ENCODE measurements around the gene ARHGAP30.
"Not testable (repeated sequence)": the region's sequence is repeated elsewhere in the genome, so short reads cannot be mapped to it uniquely, and the experiment has no call there.

Gene ARHGAP30

GRCh38 chr1:161065681-161066080 lies 4.0 kb downstream of the ARHGAP30 start:
- H3K27me3 ChIP-seq (replicated peaks; ENCODE audit: control insufficient read depth, insufficient read depth, low read length); H3K4me1 ChIP-seq (ENCODE audit: control insufficient read depth, insufficient read depth, low read length); H3K9ac ChIP-seq (ENCODE audit: low read length); H3K36me3 ChIP-seq (ENCODE audit: control insufficient read depth, insufficient read depth, low read length, severe bottlenecking); H3K4me3 ChIP-seq (ENCODE audit: low read length); DNase-seq (ENCODE audit: low read depth); H3K9me3 ChIP-seq (ENCODE audit: control insufficient read depth, low read length): not testable (repeated sequence)

- not testable (repeated sequence) for H3K27me3 ChIP-seq (replicated peaks; ENCODE audit: control insufficient read depth, insufficient read depth, low read length); H3K4me1 ChIP-seq (ENCODE audit: control insufficient read depth, insufficient read depth, low read length); H3K36me3 ChIP-seq (ENCODE audit: control insufficient read depth, insufficient read depth, low read length, severe bottlenecking); DNase-seq (ENCODE audit: low read depth); H3K9ac ChIP-seq (ENCODE audit: low read length); H3K4me3 ChIP-seq (ENCODE audit: low read length); H3K9me3 ChIP-seq (ENCODE audit: control insufficient read depth, low read length)
These were observed 5.8 kb downstream of the ARHGAP30 start for GRCh38 chr1:161063936-161064335.

GRCh38 chr1:161061419-161061818 lies 8.3 kb downstream of the ARHGAP30 start:
- no peak for DNase-seq (ENCODE audit: low read depth)
- Histone ChIP-seq H3K9me3 (ENCODE audit: control insufficient read depth, low read length) (no peaks in the 10 kb centered on the region), H3K9ac (ENCODE audit: low read length) (no peak overlapping the region), H3K4me1 (ENCODE audit: control insufficient read depth, insufficient read depth, low read length) (no peaks in the 10 kb centered on the region), H3K36me3 (ENCODE audit: control insufficient read depth, insufficient read depth, low read length, severe bottlenecking) (no peaks in the 10 kb centered on the region), H3K27me3 (replicated peaks; ENCODE audit: control insufficient read depth, insufficient read depth, low read length) (peaks cover 7% of the 10 kb centered on the region), H3K4me3 (ENCODE audit: low read length) (no peak overlapping the region)

GRCh38 chr1:161059293-161059692 lies 10.4 kb downstream of the ARHGAP30 start:
- H3K4me1 ChIP-seq (ENCODE audit: control insufficient read depth, insufficient read depth, low read length): no peaks in the 10 kb centered on the region

GRCh38 chr1:161054805-161055204 lies 14.9 kb downstream of the ARHGAP30 start:
- H3K4me3 ChIP-seq (ENCODE audit: low read length): no peak overlapping the region
- H3K36me3 ChIP-seq (ENCODE audit: control insufficient read depth, insufficient read depth, low read length, severe bottlenecking): no peaks in the 10 kb centered on the region
- no peak for DNase-seq (ENCODE audit: low read depth)
- peaks cover 6% of the 10 kb centered on the region for H3K27me3 ChIP-seq (replicated peaks; ENCODE audit: control insufficient read depth, insufficient read depth, low read length)
- peaks cover 2% of the 10 kb centered on the region for H3K9me3 ChIP-seq (ENCODE audit: control insufficient read depth, low read length)
- no peaks in the 10 kb centered on the region for H3K4me1 ChIP-seq (ENCODE audit: control insufficient read depth, insufficient read depth, low read length)
- H3K9ac ChIP-seq (ENCODE audit: low read length): no peak overlapping the region

More at GRCh38 chr1:161059293-161059692, 10.4 kb downstream of the ARHGAP30 start:
- Histone ChIP-seq H3K27me3 (replicated peaks; ENCODE audit: control insufficient read depth, insufficient read depth, low read length) (peaks cover 6% of the 10 kb centered on the region), H3K9me3 (ENCODE audit: control insufficient read depth, low read length) (no peaks in the 10 kb centered on the region), H3K9ac (ENCODE audit: low read length) (no peak overlapping the region), H3K36me3 (ENCODE audit: control insufficient read depth, insufficient read depth, low read length, severe bottlenecking) (no peaks in the 10 kb centered on the region), H3K4me3 (ENCODE audit: low read length) (no peak overlapping the region)
- no peak for DNase-seq (ENCODE audit: low read depth)

- Histone ChIP-seq H3K4me1 (ENCODE audit: control insufficient read depth, insufficient read depth, low read length) (no peaks in the 10 kb centered on the region), H3K27me3 (replicated peaks; ENCODE audit: control insufficient read depth, insufficient read depth, low read length) (peaks cover 3% of the 10 kb centered on the region), H3K9me3 (ENCODE audit: control insufficient read depth, low read length) (peaks cover 7% of the 10 kb centered on the region), H3K36me3 (ENCODE audit: control insufficient read depth, insufficient read depth, low read length, severe bottlenecking) (no peaks in the 10 kb centered on the region), H3K4me3 (ENCODE audit: low read length) (no peak overlapping the region), H3K9ac (ENCODE audit: low read length) (no peak overlapping the region)
- DNase-seq (ENCODE audit: low read depth): no peak
These were observed 15.5 kb downstream of the ARHGAP30 start for GRCh38 chr1:161054232-161054631.

- peaks cover 18% of the 10 kb centered on the region for H3K9me3 ChIP-seq (ENCODE audit: control insufficient read depth, low read length)
- no peaks in the 10 kb centered on the region for H3K4me1 ChIP-seq (ENCODE audit: control insufficient read depth, insufficient read depth, low read length)
- no peak overlapping the region for H3K4me3 ChIP-seq (ENCODE audit: low read length)
- peaks cover 2% of the 10 kb centered on the region for H3K27me3 ChIP-seq (replicated peaks; ENCODE audit: control insufficient read depth, insufficient read depth, low read length)
- H3K9ac ChIP-seq (ENCODE audit: low read length): no peak overlapping the region
- no peaks in the 10 kb centered on the region for H3K36me3 ChIP-seq (ENCODE audit: control insufficient read depth, insufficient read depth, low read length, severe bottlenecking)
- no peak for DNase-seq (ENCODE audit: low read depth)
These were observed 16.8 kb downstream of the ARHGAP30 start for GRCh38 chr1:161052899-161053298.

- peaks cover 5% of the 10 kb centered on the region for H3K4me1 ChIP-seq (ENCODE audit: control insufficient read depth, insufficient read depth, low read length)
- no peak for DNase-seq (ENCODE audit: low read depth)
- H3K4me3 ChIP-seq (ENCODE audit: low read length): no peak overlapping the region
- peaks cover 18% of the 10 kb centered on the region for H3K9me3 ChIP-seq (ENCODE audit: control insufficient read depth, low read length)
- peaks cover 2% of the 10 kb centered on the region for H3K27me3 ChIP-seq (replicated peaks; ENCODE audit: control insufficient read depth, insufficient read depth, low read length)
- H3K36me3 ChIP-seq (ENCODE audit: control insufficient read depth, insufficient read depth, low read length, severe bottlenecking): no peaks in the 10 kb centered on the region
- no peak overlapping the region for H3K9ac ChIP-seq (ENCODE audit: low read length)
These were observed 18.5 kb downstream of the ARHGAP30 start for GRCh38 chr1:161051219-161051618.

GRCh38 chr1:161048949-161049722 lies 20.6 kb downstream of the ARHGAP30 start:
- Histone ChIP-seq H3K9ac (ENCODE audit: low read length) (no peak overlapping the region), H3K27me3 (replicated peaks; ENCODE audit: control insufficient read depth, insufficient read depth, low read length) (no peaks in the 10 kb centered on the region), H3K4me3 (ENCODE audit: low read length) (no peak overlapping the region), H3K4me1 (ENCODE audit: control insufficient read depth, insufficient read depth, low read length) (peaks cover 13% of the 10 kb centered on the region), H3K36me3 (ENCODE audit: control insufficient read depth, insufficient read depth, low read length, severe bottlenecking) (no peaks in the 10 kb centered on the region), H3K9me3 (ENCODE audit: control insufficient read depth, low read length) (peaks cover 18% of the 10 kb centered on the region)
- no peak for DNase-seq (ENCODE audit: low read depth)

- H3K4me1 ChIP-seq (ENCODE audit: control insufficient read depth, insufficient read depth, low read length): peaks cover 14% of the 10 kb centered on the region
- H3K9me3 ChIP-seq (ENCODE audit: control insufficient read depth, low read length): peaks cover 18% of the 10 kb centered on the region
- H3K36me3 ChIP-seq (ENCODE audit: control insufficient read depth, insufficient read depth, low read length, severe bottlenecking): peaks cover 3% of the 10 kb centered on the region
- no peak for DNase-seq (ENCODE audit: low read depth)
- H3K4me3 ChIP-seq (ENCODE audit: low read length): no peak overlapping the region
- H3K9ac ChIP-seq (ENCODE audit: low read length): no peak overlapping the region
- no peaks in the 10 kb centered on the region for H3K27me3 ChIP-seq (replicated peaks; ENCODE audit: control insufficient read depth, insufficient read depth, low read length)
These were observed 22.0 kb downstream of the ARHGAP30 start for GRCh38 chr1:161047436-161048420.

- no peak for DNase-seq (ENCODE audit: low read depth)
- H3K4me3 ChIP-seq (ENCODE audit: low read length): peak overlapping the region; percentile 96
- peaks cover 14% of the 10 kb centered on the region for H3K4me1 ChIP-seq (ENCODE audit: control insufficient read depth, insufficient read depth, low read length)
These were observed 23.0 kb downstream of the ARHGAP30 start for GRCh38 chr1:161046605-161047228.

More at GRCh38 chr1:161046605-161047228, 23.0 kb downstream of the ARHGAP30 start:
- H3K9ac ChIP-seq (ENCODE audit: low read length): peak overlapping the region; percentile 98
- peaks cover 14% of the 10 kb centered on the region for H3K36me3 ChIP-seq (ENCODE audit: control insufficient read depth, insufficient read depth, low read length, severe bottlenecking)
- peaks cover 18% of the 10 kb centered on the region for H3K9me3 ChIP-seq (ENCODE audit: control insufficient read depth, low read length)
- no peaks in the 10 kb centered on the region for H3K27me3 ChIP-seq (replicated peaks; ENCODE audit: control insufficient read depth, insufficient read depth, low read length)
